Activated CD4-positive, alpha-beta memory T cell treated with anti-CD3 and anti-CD28 coated beads, Interleukin-2, amount 10 ng/mL, durations not matched to agents 7 days and 5 days (primary cell): Measurements from ENCODE around the gene MOSPD3. TPM values are rescaled to one million over a fixed set of nuclear protein-coding genes. Genes with fewer than 3 reads are reported as not detected.

ENCODE experiments used
- CTCF ChIA-PET: fragments of 350-600 bp; sonication (Branson Sonifier 250); formaldehyde crosslinking; loops from one replicate; lab custom pipeline; 2021; ENCODE audit warnings: antibody characterized with exemption, inconsistent platforms; lab: Charles Lee
- POLR2A ChIA-PET: fragments of 350-600 bp; sonication (Branson Sonifier 250); formaldehyde crosslinking; loops from one replicate; lab custom pipeline; 2021; ENCODE audit warnings: antibody characterized with exemption; lab: Charles Lee
- DNase-seq: peaks from one replicate; pipeline ENCODE4 v3.0.0-alpha.2; 2020
- H3K27ac Mint-ChIP-seq: one replicate; pipeline ENCODE4 v1.8.0; 2021; ENCODE audit warnings: mild to moderate bottlenecking, mixed read lengths
- H3K27me3 Mint-ChIP-seq: one replicate; pipeline ENCODE4 v1.8.0; 2021; ENCODE audit warnings: mixed read lengths
- H3K36me3 Mint-ChIP-seq: one replicate; pipeline ENCODE4 v1.8.0; 2021; ENCODE audit warnings: low read depth, mixed read lengths
- H3K4me1 Mint-ChIP-seq: one replicate; pipeline ENCODE4 v1.8.0; 2021; ENCODE audit warnings: mixed read lengths
- H3K4me3 Mint-ChIP-seq: one replicate; pipeline ENCODE4 v1.8.0; 2021; ENCODE audit warnings: mild to moderate bottlenecking, mixed read lengths
- H3K9me3 Mint-ChIP-seq: one replicate; pipeline ENCODE4 v1.8.0; 2021; ENCODE audit warnings: mixed read lengths
- total RNA-seq, 2 experiments: library from RNA; stranded (reverse); gene quantifications; one replicate each; pipeline ENCODE4 v1.2.3, GENCODE V29; 2021

The MOSPD3 gene
- total RNA-seq, 2 experiments from 2014 or later: 47.2 to 53.3 TPM

DNA sequence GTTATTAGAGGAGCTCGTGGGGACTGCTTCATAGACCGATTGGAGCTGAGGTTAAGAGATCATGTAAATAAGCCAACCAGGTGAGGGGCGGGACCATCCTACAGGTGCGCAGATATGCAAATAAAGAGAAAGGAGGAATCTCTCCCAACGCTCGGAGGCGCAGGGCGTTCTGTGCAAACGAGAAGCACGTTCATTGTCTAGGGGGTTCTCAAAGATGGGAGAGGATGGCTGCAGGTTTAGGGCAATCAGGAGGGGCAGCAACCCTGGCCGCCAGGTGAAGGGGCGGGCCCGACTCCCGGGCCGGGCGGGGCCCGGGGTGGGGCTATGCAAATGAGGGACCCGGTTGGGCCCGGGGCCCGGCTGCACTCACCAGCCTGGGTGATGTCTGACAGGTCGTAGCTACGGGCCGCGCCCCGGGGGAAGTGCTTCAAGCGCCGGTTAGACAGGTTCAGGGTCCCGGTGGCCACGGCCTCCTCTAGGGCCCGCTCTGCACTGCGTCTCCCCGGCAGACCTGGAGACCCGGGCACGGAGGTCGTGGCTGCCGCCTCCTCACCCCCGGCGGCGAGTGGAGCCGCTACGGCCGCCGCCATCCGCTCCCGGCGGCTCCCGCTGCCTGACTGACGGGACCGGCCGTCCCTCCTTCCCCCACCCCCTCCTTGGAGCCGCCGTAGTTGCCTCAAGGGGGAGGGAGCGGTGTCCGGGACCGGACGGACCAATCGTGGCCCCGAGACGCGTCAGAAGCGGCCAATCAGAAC lies 26.7 kb upstream of the MOSPD3 start, which contains the start of gene LRCH4:
Gene LRCH4, minus strand, starts transcription at position 619 of the 755 bp plus-strand sequence. Its CDS starts 29 bp downstream, at position 590.
- H3K4me1 Mint-ChIP-seq: peaks cover 30% of the 10 kb centered on the region
- DNase-seq: peak; percentile 73
- H3K27ac Mint-ChIP-seq: peak within 1 kb of the TSS; percentile 97
- H3K4me3 Mint-ChIP-seq: peak within 1 kb of the TSS; percentile 95
- peaks cover 9% of the 10 kb centered on the region for H3K27me3 Mint-ChIP-seq
- POLR2A ChIA-PET: interaction anchor here (0.6 to 6.8 kb wide), 45 partner anchors 8 to 485 kb away, joined by 3 to 89 read pairs (median 8); partner anchors contain the start of genes AGFG2, AP4M1, GIGYF1 and GNB2
- H3K9me3 Mint-ChIP-seq: no peaks in the 10 kb centered on the region
- CTCF ChIA-PET: interaction anchor here (0.6 to 4.8 kb wide), 27 partner anchors 9 to 556 kb away, joined by 3 to 47 read pairs (median 4); partner anchors contain the start of genes GNB2, MOSPD3, PCOLCE and POP7
- peaks cover 28% of the 10 kb centered on the region for H3K36me3 Mint-ChIP-seq

DNA sequence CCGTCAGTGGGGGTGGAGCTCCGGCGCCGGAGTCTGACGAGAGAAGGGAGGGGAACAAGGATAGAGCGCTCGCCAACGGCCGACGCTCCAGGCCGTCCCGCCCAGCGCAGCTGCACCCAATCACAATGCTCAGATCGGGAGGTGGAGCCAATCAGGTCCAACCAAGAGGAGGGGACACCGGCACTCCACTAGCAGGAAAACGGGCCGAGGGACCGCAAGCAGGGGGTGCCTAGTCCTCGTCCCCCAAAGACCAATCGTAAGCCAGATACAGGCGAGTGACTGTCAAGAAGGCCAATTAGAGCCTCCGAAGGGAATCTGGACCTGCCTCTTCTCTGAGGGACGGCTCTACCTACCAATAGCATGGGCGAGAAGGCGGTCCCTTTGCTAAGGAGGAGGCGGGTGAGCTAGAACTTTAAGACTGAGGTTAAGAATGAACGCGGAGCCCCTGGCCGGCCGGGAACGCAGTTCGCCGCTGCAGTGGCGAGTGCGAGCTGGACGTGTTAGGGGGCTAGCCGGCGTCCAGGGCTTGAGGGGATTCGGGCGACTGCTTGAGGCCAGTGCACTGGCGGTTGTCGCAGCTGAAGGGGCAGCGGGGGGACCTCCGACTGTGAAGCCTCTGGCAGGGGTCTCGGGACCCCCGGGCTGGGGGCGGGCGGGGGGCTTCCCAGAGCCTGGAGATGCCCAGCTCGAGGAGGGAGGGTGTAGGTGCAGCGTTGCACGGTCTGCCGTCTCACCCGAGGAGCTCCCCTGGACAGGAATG lies 25.9 kb upstream of the MOSPD3 start, which contains the start of gene FBXO24:
Gene FBXO24, plus strand, starts transcription at position 63 of the 760 bp plus-strand sequence. Its CDS starts 298 bp downstream, at position 361.
- ChIA-PET POLR2A (interaction anchor here (0.6 to 6.8 kb wide), 40 partner anchors 9 to 484 kb away, joined by 3 to 89 read pairs (median 8); partner anchors contain the start of genes AGFG2, AP4M1, GIGYF1 and GNB2), CTCF (interaction anchor here (0.6 to 4.8 kb wide), 25 partner anchors 8 to 555 kb away, joined by 3 to 47 read pairs (median 4); partner anchors contain the start of genes GNB2, MOSPD3, PCOLCE and POP7)
- DNase-seq: peak; percentile 100
- Mint-ChIP-seq H3K27ac (peak within 1 kb of the TSS; percentile 97), H3K36me3 (peaks cover 28% of the 10 kb centered on the region), H3K27me3 (peaks cover 9% of the 10 kb centered on the region), H3K4me1 (peaks cover 30% of the 10 kb centered on the region), H3K9me3 (no peaks in the 10 kb centered on the region), H3K4me3 (peak within 1 kb of the TSS; percentile 95)

DNA sequence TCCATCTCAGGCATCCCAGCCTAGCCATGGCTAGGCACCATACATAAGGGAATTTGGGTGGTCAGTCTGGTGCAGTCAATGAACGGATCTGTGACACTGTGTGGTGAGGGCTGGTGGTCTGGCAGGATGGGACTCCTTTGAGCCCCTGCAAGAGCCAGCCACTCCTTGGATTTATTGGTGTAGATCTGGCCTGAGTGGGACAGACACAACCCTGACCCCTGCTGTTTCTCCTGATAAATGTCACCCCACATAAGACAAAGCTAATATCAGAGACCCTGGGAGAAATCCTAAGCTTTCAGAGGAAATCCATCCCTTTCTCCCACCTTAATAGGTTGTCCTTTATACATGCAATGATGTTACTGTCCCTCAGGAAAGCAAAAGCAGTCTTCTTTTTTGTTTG lies 23.9 kb upstream of the MOSPD3 start:
- CTCF ChIA-PET: interaction anchor here (0.8 to 2.3 kb wide), 15 partner anchors 10 to 117 kb away, joined by 3 to 11 read pairs (median 3); partner anchors contain the start of genes ACTL6B, MOSPD3, PCOLCE and POP7
- H3K36me3 Mint-ChIP-seq: peaks cover 17% of the 10 kb centered on the region
- H3K4me3 Mint-ChIP-seq: peak overlapping the region; percentile 14

DNA sequence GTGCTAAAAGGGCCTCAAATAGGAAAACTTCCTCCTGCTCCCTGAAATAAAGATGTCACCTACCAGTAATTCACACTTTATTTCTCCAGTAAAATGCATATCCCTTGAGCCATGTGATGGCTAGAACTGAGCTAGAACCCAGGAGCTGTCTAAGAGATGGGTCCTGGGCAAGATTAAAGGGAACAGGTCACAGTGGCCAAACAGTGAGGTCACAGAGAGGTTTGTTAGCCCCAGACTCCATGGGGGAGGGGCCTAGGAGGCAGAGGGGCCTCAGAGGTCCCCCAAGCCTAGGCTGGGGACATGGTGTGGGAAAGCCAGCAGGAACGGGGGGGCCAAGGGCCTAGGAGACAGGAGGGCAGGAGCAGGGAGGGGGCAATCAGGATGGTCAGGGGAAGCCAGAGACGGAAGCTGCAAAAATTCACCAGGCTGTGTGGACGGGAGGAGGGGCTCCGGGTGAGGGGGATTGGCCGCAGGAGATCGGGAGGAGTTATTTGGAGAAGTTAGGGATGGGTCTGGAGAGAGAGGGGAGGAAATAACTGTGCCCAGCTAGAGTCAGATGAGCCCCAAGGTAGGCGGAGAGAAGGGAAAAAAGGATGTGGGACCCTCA lies 22.9 kb upstream of the MOSPD3 start:
- H3K4me3 Mint-ChIP-seq: no peak overlapping the region

More for the DNA sequence above, 23.9 kb upstream of the MOSPD3 start:
- no peak overlapping the region for H3K27ac Mint-ChIP-seq
- no peaks in the 10 kb centered on the region for H3K9me3 Mint-ChIP-seq
- H3K27me3 Mint-ChIP-seq: peaks cover 11% of the 10 kb centered on the region
- H3K4me1 Mint-ChIP-seq: peaks cover 17% of the 10 kb centered on the region
- POLR2A ChIA-PET: interaction anchor here (0.7 to 4.6 kb wide), 5 partner anchors 9 to 497 kb away, joined by 3 to 48 read pairs (median 4); partner anchors contain the start of genes MOSPD3 and PCOLCE
- no peak for DNase-seq

DNA sequence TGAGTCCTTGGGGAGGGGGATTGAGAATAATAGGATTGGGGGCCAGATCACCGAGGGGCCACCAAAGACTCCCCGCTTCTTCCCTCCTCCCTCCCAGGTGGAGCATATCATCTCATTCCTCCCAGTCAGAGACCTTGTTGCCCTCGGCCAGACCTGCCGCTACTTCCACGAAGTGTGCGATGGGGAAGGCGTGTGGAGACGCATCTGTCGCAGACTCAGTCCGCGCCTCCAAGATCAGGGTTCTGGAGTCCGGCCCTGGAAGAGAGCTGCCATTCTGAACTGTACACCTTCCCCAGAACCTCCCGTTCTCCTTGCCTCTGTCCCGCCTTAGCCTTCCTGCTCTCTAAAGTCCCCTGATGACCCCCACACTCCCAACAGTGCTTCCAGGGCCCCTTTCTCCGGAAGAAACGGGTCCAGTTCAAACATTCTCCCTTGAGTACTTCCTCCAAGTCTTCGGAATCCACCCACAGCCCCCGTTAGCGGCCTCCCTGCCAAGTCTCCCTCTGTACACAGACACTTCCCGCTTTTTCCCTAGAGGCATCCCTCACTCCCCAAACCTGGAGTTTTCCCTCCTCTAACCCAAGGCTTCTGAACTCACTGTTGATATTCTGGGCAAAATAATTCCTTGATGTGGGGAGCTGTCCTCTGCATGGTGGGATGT lies 22.1 kb upstream of the MOSPD3 start:
- CTCF ChIA-PET: interaction anchor here (0.6 to 2.3 kb wide), 7 partner anchors 20 to 121 kb away, joined by 3 to 11 read pairs (median 4); partner anchors contain the start of genes MOSPD3 and POP7
- DNase-seq: no peak
- H3K4me3 Mint-ChIP-seq: no peak overlapping the region
- no peaks in the 10 kb centered on the region for H3K9me3 Mint-ChIP-seq
- H3K27me3 Mint-ChIP-seq: peaks cover 11% of the 10 kb centered on the region
- POLR2A ChIA-PET: interaction anchor here (1.4 to 2.0 kb wide), 2 partner anchors 13 to 36 kb away, joined by 5 to 9 read pairs; partner anchors contain the start of gene PCOLCE
- H3K4me1 Mint-ChIP-seq: peaks cover 11% of the 10 kb centered on the region
- peaks cover 7% of the 10 kb centered on the region for H3K36me3 Mint-ChIP-seq
- H3K27ac Mint-ChIP-seq: no peak overlapping the region

More for the DNA sequence above, 22.9 kb upstream of the MOSPD3 start:
- DNase-seq: no peak
- POLR2A ChIA-PET: interaction anchor here (0.7 to 4.6 kb wide), 4 partner anchors 8 to 37 kb away, joined by 3 to 48 read pairs (median 5); partner anchors contain the start of genes MOSPD3 and PCOLCE
- H3K9me3 Mint-ChIP-seq: no peaks in the 10 kb centered on the region
- CTCF ChIA-PET: interaction anchor here (0.5 to 2.3 kb wide), 12 partner anchors 16 to 208 kb away, joined by 3 to 11 read pairs (median 3); partner anchors contain the start of genes ACTL6B, MOSPD3 and POP7
- H3K36me3 Mint-ChIP-seq: peaks cover 11% of the 10 kb centered on the region
- H3K27ac Mint-ChIP-seq: no peak overlapping the region
- peaks cover 11% of the 10 kb centered on the region for H3K4me1 Mint-ChIP-seq
- H3K27me3 Mint-ChIP-seq: peaks cover 11% of the 10 kb centered on the region

DNA sequence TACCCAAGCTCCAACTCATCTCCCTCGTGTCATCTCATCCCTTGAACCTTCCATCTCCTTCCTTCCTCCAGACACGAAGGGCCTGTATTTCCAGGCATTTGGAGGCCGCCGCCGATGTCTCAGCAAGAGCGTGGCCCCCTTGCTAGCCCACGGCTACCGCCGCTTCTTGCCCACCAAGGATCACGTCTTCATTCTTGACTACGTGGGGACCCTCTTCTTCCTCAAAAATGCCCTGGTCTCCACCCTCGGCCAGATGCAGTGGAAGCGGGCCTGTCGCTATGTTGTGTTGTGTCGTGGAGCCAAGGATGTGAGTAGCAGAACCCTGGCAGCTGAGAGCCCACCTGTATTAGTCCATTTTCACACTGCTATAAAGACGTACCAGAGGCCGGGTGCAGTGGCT lies 20.7 kb upstream of the MOSPD3 start:
- Mint-ChIP-seq H3K36me3 (no peaks in the 10 kb centered on the region), H3K27ac (no peak overlapping the region), H3K9me3 (no peaks in the 10 kb centered on the region), H3K4me3 (no peak overlapping the region), H3K27me3 (peaks cover 14% of the 10 kb centered on the region), H3K4me1 (peaks cover 9% of the 10 kb centered on the region)
- ChIA-PET POLR2A (interaction anchor here (2.0 kb wide), 1 partner anchor 11 kb away, joined by 9 read pairs; the partner anchor contains the start of gene PCOLCE), CTCF (interaction anchor here (1.1 kb wide), 1 partner anchor 102 kb away, joined by 3 read pairs; no protein-coding TSS in a partner anchor)
- DNase-seq: no peak

DNA sequence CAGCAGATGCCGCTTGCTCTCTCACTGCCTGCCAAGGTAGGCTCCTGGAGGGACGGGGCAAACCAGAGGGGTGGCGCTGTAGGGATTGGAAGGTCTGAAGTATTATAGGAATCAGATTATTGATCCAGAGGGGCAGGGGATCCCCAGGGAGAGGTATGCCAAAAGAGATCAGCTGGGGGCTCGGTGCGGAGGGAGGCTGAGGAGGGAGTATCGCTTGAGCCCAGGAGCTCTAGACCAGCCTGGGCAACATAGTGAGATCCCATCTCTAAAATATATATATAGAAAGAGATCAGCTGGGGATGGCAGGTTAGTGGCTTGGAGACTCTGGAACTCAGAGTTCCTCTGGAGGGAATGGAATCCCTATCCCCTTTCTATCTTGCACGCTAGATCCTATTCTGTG lies 17.2 kb upstream of the MOSPD3 start:
- Mint-ChIP-seq H3K36me3 (no peaks in the 10 kb centered on the region), H3K27ac (no peak overlapping the region), H3K9me3 (no peaks in the 10 kb centered on the region), H3K27me3 (peaks cover 9% of the 10 kb centered on the region), H3K4me1 (peaks cover 10% of the 10 kb centered on the region), H3K4me3 (no peak overlapping the region)
- CTCF ChIA-PET: interaction anchor here (0.6 to 1.4 kb wide), 2 partner anchors 9 to 31 kb away, joined by 4 read pairs; partner anchors contain the start of genes FBXO24 and LRCH4
- POLR2A ChIA-PET: interaction anchor here (6.7 kb wide), 1 partner anchor 8 kb away, joined by 48 read pairs; the partner anchor contains the start of genes FBXO24 and LRCH4
- DNase-seq: no peak

DNA sequence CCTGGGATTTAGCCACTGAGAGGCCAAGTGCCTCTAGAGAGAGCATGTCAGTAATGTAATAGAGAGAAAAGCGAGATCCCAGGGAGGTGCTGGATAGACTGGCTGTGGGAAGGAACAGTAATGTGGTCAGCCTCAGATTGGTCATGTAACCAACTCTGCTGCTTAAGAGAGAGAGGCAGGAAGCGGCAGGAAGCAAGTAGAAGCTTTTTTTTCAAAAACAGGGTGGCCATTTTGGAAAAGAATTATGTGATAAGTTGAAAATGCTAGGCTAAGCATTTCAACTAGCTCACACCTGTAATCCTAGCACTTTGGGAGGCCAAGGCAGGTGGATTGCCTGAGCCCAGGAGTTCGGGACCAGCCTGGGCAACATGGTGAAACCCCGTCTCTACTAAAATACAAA lies 13.9 kb upstream of the MOSPD3 start:
- ChIA-PET CTCF (interaction anchor here (1.4 kb wide), 1 partner anchor 10 kb away, joined by 4 read pairs; no protein-coding TSS in a partner anchor), POLR2A (interaction anchor here (1.0 to 6.7 kb wide), 6 partner anchors 11 to 56 kb away, joined by 3 to 48 read pairs (median 6); partner anchors contain the start of genes FBXO24, LRCH4 and MOSPD3)
- Mint-ChIP-seq H3K27ac (peak overlapping the region; percentile 27), H3K4me3 (no peak overlapping the region), H3K36me3 (no peaks in the 10 kb centered on the region), H3K9me3 (no peaks in the 10 kb centered on the region), H3K27me3 (peaks cover 4% of the 10 kb centered on the region), H3K4me1 (peaks cover 18% of the 10 kb centered on the region)
- DNase-seq: peak; percentile 30

DNA sequence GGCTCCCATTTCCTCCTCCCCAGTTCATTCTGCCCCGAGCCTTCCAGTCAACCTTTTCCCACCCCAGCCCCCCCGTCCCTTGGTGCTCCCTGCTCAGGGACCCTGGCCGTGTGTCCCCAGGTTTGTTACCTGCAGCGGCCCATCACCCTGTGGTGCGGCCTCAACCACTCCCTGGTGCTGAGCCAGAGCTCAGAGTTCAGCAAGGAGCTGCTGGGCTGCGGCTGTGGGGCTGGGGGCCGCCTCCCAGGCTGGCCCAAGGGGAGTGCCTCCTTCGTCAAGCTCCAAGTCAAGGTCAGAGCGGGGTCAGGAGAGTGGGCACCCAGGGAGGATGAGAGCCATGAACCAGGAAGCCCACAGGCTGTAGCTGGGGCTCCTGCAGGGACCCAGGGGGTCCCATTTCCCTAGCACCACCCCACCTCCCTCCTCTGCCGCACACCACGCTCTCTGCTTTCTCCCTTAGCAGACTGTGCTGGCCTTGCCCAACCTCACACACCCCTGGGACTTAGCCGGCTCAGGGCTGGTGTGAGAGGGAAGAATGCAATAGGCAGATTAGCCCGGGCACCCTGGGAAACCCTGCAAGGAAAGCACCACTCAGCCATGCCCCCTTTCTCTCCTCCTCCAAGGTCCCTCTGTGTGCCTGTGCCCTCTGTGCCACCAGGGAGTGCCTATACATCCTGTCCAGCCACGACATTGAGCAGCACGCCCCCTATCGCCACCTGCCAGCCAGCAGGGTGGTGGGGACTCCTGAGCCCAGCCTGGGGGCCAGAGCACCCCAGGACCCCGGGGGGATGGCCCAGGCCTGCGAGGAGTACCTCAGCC lies 12.2 kb upstream of the MOSPD3 start:
- CTCF ChIA-PET: interaction anchor here (0.7 kb wide), 1 partner anchor 14 kb away, joined by 3 read pairs; the partner anchor contains the start of genes FBXO24 and LRCH4
- POLR2A ChIA-PET: interaction anchor here (0.7 to 6.7 kb wide), 3 partner anchors 13 to 105 kb away, joined by 3 to 48 read pairs (median 7); partner anchors contain the start of genes FBXO24 and LRCH4
- Mint-ChIP-seq H3K27me3 (peaks cover 4% of the 10 kb centered on the region), H3K27ac (no peak overlapping the region), H3K4me1 (peaks cover 28% of the 10 kb centered on the region), H3K4me3 (no peak overlapping the region), H3K9me3 (no peaks in the 10 kb centered on the region), H3K36me3 (no peaks in the 10 kb centered on the region)
- no peak for DNase-seq

DNA sequence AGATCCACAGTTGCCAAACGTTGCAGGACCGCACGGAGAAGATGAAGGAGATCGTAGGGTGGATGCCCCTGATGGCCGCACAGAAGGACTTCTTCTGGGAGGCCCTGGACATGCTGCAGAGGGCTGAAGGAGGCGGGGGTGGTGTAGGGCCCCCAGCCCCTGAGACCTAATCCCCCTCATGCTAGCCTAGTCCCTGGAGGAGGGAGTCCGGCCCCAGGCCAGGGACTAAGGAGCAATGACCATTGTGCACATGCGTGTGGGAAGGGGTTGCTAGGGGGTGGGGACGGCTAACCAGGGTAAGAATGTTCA lies 11.7 kb upstream of the MOSPD3 start:
- peaks cover 33% of the 10 kb centered on the region for H3K4me1 Mint-ChIP-seq
- H3K9me3 Mint-ChIP-seq: no peaks in the 10 kb centered on the region
- no peaks in the 10 kb centered on the region for H3K36me3 Mint-ChIP-seq
- H3K27ac Mint-ChIP-seq: no peak overlapping the region
- no peak for DNase-seq
- peaks cover 7% of the 10 kb centered on the region for H3K27me3 Mint-ChIP-seq
- CTCF ChIA-PET: no interaction called here
- H3K4me3 Mint-ChIP-seq: no peak overlapping the region
- POLR2A ChIA-PET: no interaction called here
